Panc1 (cell line): ENCODE data around the gene CHCHD1. TPM values are rescaled to one million over a fixed set of nuclear protein-coding genes. Genes with fewer than 3 reads are reported as not detected.
A peak's percentile ranks its signal among the peaks of the same experiment; 100 is the strongest.

ENCODE experiments used
- ATAC-seq: fragments of 200-7000 bp; cut with Tn5 transposase; 2 replicates; pipeline ENCODE4 v1.9.1; 2020; ENCODE audit warnings: mild to moderate bottlenecking, moderate library complexity
- BruUV-seq: library from RNA; stranded (reverse); fragments of 400-500 nt; replicated peaks from 2 replicates; lab custom pipeline; 2021; lab: Mats Ljungman, UMichigan
- CTCF ChIA-PET: fragments of 300-600 bp; sonication (Branson Sonifier 250); formaldehyde crosslinking; loops from one replicate; lab custom pipeline; 2022; ENCODE audit warnings: antibody characterized with exemption; lab: Charles Lee
- POLR2A ChIA-PET: fragments of 300-600 bp; sonication (Branson Sonifier 250); formaldehyde crosslinking; loops from one replicate; lab custom pipeline; 2022; ENCODE audit warnings: antibody characterized with exemption; lab: Charles Lee
- DNase-seq: peaks from one replicate; pipeline ENCODE4 v3.0.0-alpha.2; 2010; ENCODE audit warnings: low read depth, low spot score
- H3K27ac ChIP-seq: 2 replicates; pipeline ENCODE4 v1.5.1; 2011; ENCODE audit warnings: mild to moderate bottlenecking, low read length, inconsistent platforms
- H3K27me3 ChIP-seq: fragments of 200-500 bp; sonication (Bioruptor generic); 2 replicates; pipeline ENCODE4 v1.6.0; 2014; ENCODE audit warnings: low read length, inconsistent platforms; ENCODE audit not compliant: control insufficient read depth, insufficient read depth
- H3K36me3 ChIP-seq: fragments of 200-500 bp; sonication (Bioruptor generic); 2 replicates; pipeline ENCODE4 v1.5.1; 2014; ENCODE audit warnings: inconsistent platforms, mild to moderate bottlenecking, low read length, moderate library complexity; ENCODE audit not compliant: control insufficient read depth, insufficient read depth
- H3K4me1 ChIP-seq: 2 replicates; pipeline ENCODE4 v1.5.1; 2011; ENCODE audit warnings: inconsistent platforms, mild to moderate bottlenecking, low read length, moderate library complexity; ENCODE audit not compliant: control insufficient read depth, insufficient read depth
- H3K4me3 ChIP-seq, 2 experiments: 2 replicates each; pipeline ENCODE4 v1.5.1; 2011 to 2012; ENCODE audit warnings: low read depth in 2 of 2, low read length in 2 of 2, mild to moderate bottlenecking in 2 of 2, inconsistent platforms in 1 of 2, moderate library complexity in 1 of 2
- H3K9me3 ChIP-seq: fragments of 200-500 bp; sonication (Bioruptor generic); 2 replicates; pipeline ENCODE4 v1.5.1; 2014; ENCODE audit warnings: low read depth, mild to moderate bottlenecking, inconsistent platforms, low read length, moderate library complexity; ENCODE audit not compliant: control insufficient read depth, insufficient read depth
- POLR2AphosphoS5 ChIP-seq: IDR thresholded peaks from 2 replicates; pipeline ENCODE4 v1.6.1; 2012; ENCODE audit warnings: mild to moderate bottlenecking, low read depth, low read length, moderate library complexity
- SIN3A ChIP-seq: IDR thresholded peaks from 2 replicates; pipeline ENCODE4 v1.6.1; 2012; ENCODE audit warnings: low read depth, mild to moderate bottlenecking, low read length, moderate library complexity, borderline replicate concordance; ENCODE audit not compliant: insufficient read depth
- TCF7L2 ChIP-seq: IDR thresholded peaks from 2 replicates; pipeline ENCODE4 v1.6.1; 2011; ENCODE audit warnings: mild to moderate bottlenecking, low read depth, low read length, inconsistent platforms
- in situ Hi-C: cut with HindIII; loops from 2 replicates; pipeline ENCODE4 v1.10.0; 2016; ENCODE audit warnings: low sequenced_read_pairs, low pct_unique_long_range_greater_than_20kb
- intact Hi-C: fragments of 100-400 bp; cut with micrococcal nuclease; formaldehyde crosslinking; loops from one replicate; pipeline ENCODE4 v1.10.0; 2022; ENCODE audit not compliant: unreplicated experiment
- total RNA-seq: library from RNA; stranded (reverse); gene quantifications from one replicate; pipeline ENCODE4 v1.2.1, GENCODE V29; 2021; ENCODE audit not compliant: unreplicated experiment
- TF ChIP-seq, protein P1 (sequence below): fragments of 450-650 bp; IDR thresholded peaks from 2 replicates; pipeline ENCODE4 v1.5.1; 2017; ENCODE audit warnings: mild to moderate bottlenecking
- TF ChIP-seq, protein P2 (sequence below), 2 experiments: IDR thresholded peaks; 2 replicates each; pipeline ENCODE4 v1.6.1; 2011 to 2012; ENCODE audit warnings: low read depth in 2 of 2, control low read depth in 1 of 2, low read length in 1 of 2, mild to moderate bottlenecking in 1 of 2, moderate library complexity in 1 of 2; ENCODE audit not compliant: insufficient read depth in 1 of 2

Gene CHCHD1
- total RNA-seq, 1 experiment from 2014 or later: 41.2 TPM

DNA sequence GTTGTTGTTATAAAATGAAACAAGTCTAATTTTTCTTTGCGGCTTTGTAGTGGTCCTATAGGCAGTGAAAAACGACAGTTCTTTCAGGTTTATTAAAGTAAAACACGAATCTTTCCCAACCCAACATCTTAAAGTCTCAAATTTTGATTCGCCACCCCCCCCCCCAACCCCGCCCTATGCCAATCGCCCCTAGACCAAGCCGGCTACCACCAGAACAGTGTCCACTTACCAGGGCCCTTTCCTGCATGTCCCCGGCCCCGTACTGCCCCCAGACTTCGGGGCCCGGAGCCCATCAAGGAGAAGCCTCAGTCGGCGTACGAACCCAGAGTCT lies 335 bp upstream of the CHCHD1 start:
- Histone ChIP-seq H3K27me3 (no peaks in the 10 kb centered on the region), H3K4me3 (peak overlapping the region; percentile 81 to 89), H3K36me3 (peaks cover 3% of the 10 kb centered on the region; the same call in 1 of the 2 replicates), H3K9me3 (no peaks in the 10 kb centered on the region), H3K4me1 (peaks cover 33% of the 10 kb centered on the region), H3K27ac (peak overlapping the region; percentile 94)
- ATAC-seq (peak; percentile 52), DNase-seq (no peak)
- BruUV-seq: no TSS peak
- in situ Hi-C loops: no loop called here
- POLR2A ChIA-PET: interaction anchor here (1.1 kb wide), 1 partner anchor 9 kb away, joined by 3 read pairs; a partner anchor contains a TSS
- TF ChIP-seq TCF7L2 (no peak), POLR2AphosphoS5 (no peak), SIN3A (no peak)
- TF ChIP-seq, protein P1, sequence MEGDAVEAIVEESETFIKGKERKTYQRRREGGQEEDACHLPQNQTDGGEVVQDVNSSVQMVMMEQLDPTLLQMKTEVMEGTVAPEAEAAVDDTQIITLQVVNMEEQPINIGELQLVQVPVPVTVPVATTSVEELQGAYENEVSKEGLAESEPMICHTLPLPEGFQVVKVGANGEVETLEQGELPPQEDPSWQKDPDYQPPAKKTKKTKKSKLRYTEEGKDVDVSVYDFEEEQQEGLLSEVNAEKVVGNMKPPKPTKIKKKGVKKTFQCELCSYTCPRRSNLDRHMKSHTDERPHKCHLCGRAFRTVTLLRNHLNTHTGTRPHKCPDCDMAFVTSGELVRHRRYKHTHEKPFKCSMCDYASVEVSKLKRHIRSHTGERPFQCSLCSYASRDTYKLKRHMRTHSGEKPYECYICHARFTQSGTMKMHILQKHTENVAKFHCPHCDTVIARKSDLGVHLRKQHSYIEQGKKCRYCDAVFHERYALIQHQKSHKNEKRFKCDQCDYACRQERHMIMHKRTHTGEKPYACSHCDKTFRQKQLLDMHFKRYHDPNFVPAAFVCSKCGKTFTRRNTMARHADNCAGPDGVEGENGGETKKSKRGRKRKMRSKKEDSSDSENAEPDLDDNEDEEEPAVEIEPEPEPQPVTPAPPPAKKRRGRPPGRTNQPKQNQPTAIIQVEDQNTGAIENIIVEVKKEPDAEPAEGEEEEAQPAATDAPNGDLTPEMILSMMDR: no peak
- TF ChIP-seq, protein P2, sequence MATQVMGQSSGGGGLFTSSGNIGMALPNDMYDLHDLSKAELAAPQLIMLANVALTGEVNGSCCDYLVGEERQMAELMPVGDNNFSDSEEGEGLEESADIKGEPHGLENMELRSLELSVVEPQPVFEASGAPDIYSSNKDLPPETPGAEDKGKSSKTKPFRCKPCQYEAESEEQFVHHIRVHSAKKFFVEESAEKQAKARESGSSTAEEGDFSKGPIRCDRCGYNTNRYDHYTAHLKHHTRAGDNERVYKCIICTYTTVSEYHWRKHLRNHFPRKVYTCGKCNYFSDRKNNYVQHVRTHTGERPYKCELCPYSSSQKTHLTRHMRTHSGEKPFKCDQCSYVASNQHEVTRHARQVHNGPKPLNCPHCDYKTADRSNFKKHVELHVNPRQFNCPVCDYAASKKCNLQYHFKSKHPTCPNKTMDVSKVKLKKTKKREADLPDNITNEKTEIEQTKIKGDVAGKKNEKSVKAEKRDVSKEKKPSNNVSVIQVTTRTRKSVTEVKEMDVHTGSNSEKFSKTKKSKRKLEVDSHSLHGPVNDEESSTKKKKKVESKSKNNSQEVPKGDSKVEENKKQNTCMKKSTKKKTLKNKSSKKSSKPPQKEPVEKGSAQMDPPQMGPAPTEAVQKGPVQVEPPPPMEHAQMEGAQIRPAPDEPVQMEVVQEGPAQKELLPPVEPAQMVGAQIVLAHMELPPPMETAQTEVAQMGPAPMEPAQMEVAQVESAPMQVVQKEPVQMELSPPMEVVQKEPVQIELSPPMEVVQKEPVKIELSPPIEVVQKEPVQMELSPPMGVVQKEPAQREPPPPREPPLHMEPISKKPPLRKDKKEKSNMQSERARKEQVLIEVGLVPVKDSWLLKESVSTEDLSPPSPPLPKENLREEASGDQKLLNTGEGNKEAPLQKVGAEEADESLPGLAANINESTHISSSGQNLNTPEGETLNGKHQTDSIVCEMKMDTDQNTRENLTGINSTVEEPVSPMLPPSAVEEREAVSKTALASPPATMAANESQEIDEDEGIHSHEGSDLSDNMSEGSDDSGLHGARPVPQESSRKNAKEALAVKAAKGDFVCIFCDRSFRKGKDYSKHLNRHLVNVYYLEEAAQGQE (IDR thresholded peaks at IDR 0.05; ENCODE audit: insufficient read depth in 1 of 2, low read depth in 2 of 2, low read length in 1 of 2): no peak
- intact Hi-C loops: no loop called here
- CTCF ChIA-PET: interaction anchor here (0.7 to 1.0 kb wide), 2 partner anchors 9 to 58 kb away, joined by 3 read pairs; a partner anchor contains a TSS

DNA sequence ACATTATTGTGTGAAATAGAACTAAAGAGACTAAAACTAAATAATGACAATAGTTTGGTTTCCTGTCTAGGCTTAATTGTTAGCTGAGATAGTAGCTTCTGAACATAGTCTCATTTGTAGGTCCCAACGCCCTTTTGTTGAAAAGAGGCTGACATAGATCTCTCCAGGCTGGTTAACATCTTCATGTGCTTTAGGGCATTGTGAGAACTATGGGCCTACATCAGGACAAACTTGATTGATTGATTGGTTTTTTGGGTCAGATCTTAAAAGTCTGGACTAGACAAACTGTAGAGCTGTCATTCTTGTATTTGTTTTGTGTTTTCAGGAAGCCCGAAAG lies 869 bp downstream of the CHCHD1 start:
- no peak for ATAC-seq
- H3K27me3 ChIP-seq: no peaks in the 10 kb centered on the region
- H3K4me1 ChIP-seq: peaks cover 36% of the 10 kb centered on the region
- peak overlapping the region; percentile 94 for H3K27ac ChIP-seq
- ChIA-PET CTCF (no interaction called here), POLR2A (no interaction called here)
- H3K4me3 ChIP-seq: peak overlapping the region; percentile 81 to 89
- TF ChIP-seq SIN3A: no peak
- TF ChIP-seq, protein P1: no peak
- TF ChIP-seq, protein P2 (IDR thresholded peaks at IDR 0.05; ENCODE audit: insufficient read depth in 1 of 2, low read depth in 2 of 2, low read length in 1 of 2): no peak
- TF ChIP-seq POLR2AphosphoS5: no peak
- no peak for TF ChIP-seq TCF7L2
- DNase-seq: no peak
- H3K36me3 ChIP-seq: peaks cover 3% of the 10 kb centered on the region; the same call in 1 of the 2 replicates
- H3K9me3 ChIP-seq: no peaks in the 10 kb centered on the region
- in situ Hi-C loops (no loop called here), intact Hi-C loops (no loop called here)
- BruUV-seq: TSS peak; percentile 65
